Measurements from ENCODE around the gene MIEF1.
"Not testable (repeated sequence)": the region's sequence is repeated elsewhere in the genome, so short reads cannot be mapped to it uniquely, and the experiment has no call there.

MIEF1 gene

GRCh38 chr22:39518144-39518786 lies 16.2 kb downstream of the MIEF1 start:
- no peak for DNase-seq

GRCh38 chr22:39518996-39519680 lies 17.0 kb downstream of the MIEF1 start:
- TF ChIP-seq CTCF (IDR thresholded peaks at IDR 0.05; ENCODE audit: low read depth, low read length), result no peak
- no peaks in the 10 kb centered on the region for H3K27me3 ChIP-seq
- H3K4me1 ChIP-seq, result peaks cover 7% of the 10 kb centered on the region
- no peak for DNase-seq
- H3K4me3 ChIP-seq (ENCODE audit: low read depth, low read length), result peak overlapping the region; percentile 98
- H3K9me3 ChIP-seq, result no peaks in the 10 kb centered on the region
- peaks cover 77% of the 10 kb centered on the region for H3K36me3 ChIP-seq

More at GRCh38 chr22:39518144-39518786, 16.2 kb downstream of the MIEF1 start:
- peaks cover 7% of the 10 kb centered on the region for H3K4me1 ChIP-seq
- H3K27me3 ChIP-seq, result no peaks in the 10 kb centered on the region
- TF ChIP-seq CTCF (IDR thresholded peaks at IDR 0.05; ENCODE audit: low read depth, low read length), result no peak
- H3K36me3 ChIP-seq, result peaks cover 77% of the 10 kb centered on the region
- H3K4me3 ChIP-seq (ENCODE audit: low read depth, low read length), result peak overlapping the region; percentile 98; the same call in 1 of the 2 replicates
- no peaks in the 10 kb centered on the region for H3K9me3 ChIP-seq

GRCh38 chr22:39519681-39520225 lies 17.7 kb downstream of the MIEF1 start:
- DNase-seq, result peak; percentile 98
- peak; percentile 23 for TF ChIP-seq CTCF (IDR thresholded peaks at IDR 0.05; ENCODE audit: low read depth, low read length)
- Histone ChIP-seq H3K36me3 (peaks cover 77% of the 10 kb centered on the region), H3K4me1 (peaks cover 7% of the 10 kb centered on the region), H3K4me3 (ENCODE audit: low read depth, low read length) (peak overlapping the region; percentile 98), H3K27me3 (no peaks in the 10 kb centered on the region), H3K9me3 (no peaks in the 10 kb centered on the region)

- peak; percentile 89 for DNase-seq
- Histone ChIP-seq H3K9me3 (no peaks in the 10 kb centered on the region), H3K4me3 (ENCODE audit: low read depth, low read length) (peak within 1 kb of the TSS; percentile 98), H3K36me3 (peaks cover 77% of the 10 kb centered on the region), H3K4me1 (peaks cover 7% of the 10 kb centered on the region), H3K27me3 (no peaks in the 10 kb centered on the region)
- no peak for TF ChIP-seq CTCF (IDR thresholded peaks at IDR 0.05; ENCODE audit: low read depth, low read length)
These were observed 18.4 kb downstream of the MIEF1 start, which contains the start of gene ATF4 for GRCh38 chr22:39520226-39521105. TSS of gene ATF4 (plus strand) at chr22:39520562. CDS start at chr22:39521446, 884 bp downstream.

- H3K4me3 ChIP-seq (ENCODE audit: low read depth, low read length), result peak overlapping the region; percentile 98
- not testable (repeated sequence) for H3K4me1 ChIP-seq, DNase-seq, H3K9me3 ChIP-seq, H3K27me3 ChIP-seq
- H3K36me3 ChIP-seq, result peaks cover 69% of the 10 kb centered on the region
These were observed 19.2 kb downstream of the MIEF1 start for GRCh38 chr22:39521106-39521885.

- Histone ChIP-seq H3K36me3 (peaks cover 64% of the 10 kb centered on the region), H3K4me3 (ENCODE audit: low read depth, low read length) (peak overlapping the region; percentile 98)
- DNase-seq, H3K4me1 ChIP-seq, H3K27me3 ChIP-seq, H3K9me3 ChIP-seq: not testable (repeated sequence)
These were observed 20.0 kb downstream of the MIEF1 start for GRCh38 chr22:39522091-39522490.
